Kidney (tissue), 14 donors: ENCODE measurements around the gene AADACL3. TPM values are rescaled to one million over a fixed set of nuclear protein-coding genes. Genes with fewer than 3 reads are reported as not detected.

Experiments used
- DNase-seq, 5 donors: peaks; one replicate each; pipeline ENCODE4 v3.0.0-alpha.2; 2013 to 2020
- FAIRE-seq: peaks from 2 replicates; lab custom pipeline; 2012; peaks lifted over from hg19 to GRCh38; lab: Jason Lieb, UNC
- H3K27ac ChIP-seq, 2 donors: one replicate each; pipeline ENCODE4 v1.7.0; 2013; ENCODE audit warnings: low read depth in 2 of 2, low read length in 2 of 2, inconsistent platforms in 1 of 2
- H3K27me3 ChIP-seq: one replicate; pipeline ENCODE4 v1.7.1; 2013; ENCODE audit warnings: low read length, inconsistent platforms; ENCODE audit not compliant: control insufficient read depth, insufficient read depth
- H3K36me3 ChIP-seq, 3 donors: one replicate each; pipeline versions ENCODE4 v1.7.0 to v1.7.1; 2013; ENCODE audit warnings: low read length in 3 of 3, control low read depth in 1 of 3, inconsistent platforms in 1 of 3; ENCODE audit not compliant: insufficient read depth in 3 of 3, control insufficient read depth in 2 of 3
- H3K4me1 ChIP-seq, 3 donors: one replicate each; pipeline versions ENCODE4 v1.7.0 to v1.7.1; 2013; ENCODE audit warnings: low read length in 3 of 3, inconsistent platforms in 1 of 3, low read depth in 1 of 3; ENCODE audit not compliant: control insufficient read depth in 2 of 3, insufficient read depth in 2 of 3
- H3K4me3 ChIP-seq, 3 donors: one replicate each; pipeline versions ENCODE4 v1.7.0 to v1.8.1; 2013; ENCODE audit warnings: low read length in 3 of 3, control low read depth in 1 of 3, inconsistent platforms in 1 of 3
- H3K9ac ChIP-seq, 3 donors: one replicate each; pipeline versions ENCODE4 v1.7.0 to v1.7.1; 2013; ENCODE audit warnings: low read length in 3 of 3, control low read depth in 1 of 3, inconsistent platforms in 1 of 3
- H3K9me3 ChIP-seq, 3 donors: one replicate each; pipeline versions ENCODE4 v1.7.0 to v1.7.1; 2013; ENCODE audit warnings: low read length in 3 of 3, control low read depth in 1 of 3, inconsistent platforms in 1 of 3; ENCODE audit not compliant: control insufficient read depth in 2 of 3, insufficient read depth in 1 of 3
- CTCF ChIP-seq: IDR thresholded peaks from 3 replicates; pipeline ENCODE4 v1.5.1; 2012; ENCODE audit warnings: mild to moderate bottlenecking, moderate library complexity, borderline replicate concordance; ENCODE audit not compliant: insufficient read depth; ENCODE audit errors: extremely low read depth
- intact Hi-C: fragments of 100-400 bp; cut with DNase I; formaldehyde crosslinking; loops from one replicate; pipeline ENCODE4 v1.11.1; 2022
- polyA plus RNA-seq: library from polyadenylated mRNA; stranded (reverse); fragments of 350-450 nt; fragmentation: Illumina TruSeq; extraction: RNeasy Lipid Tissue Mini Kit (QIAGEN cat#74804); gene quantifications from one replicate; pipeline ENCODE4 v1.2.3, GENCODE V29; 2014; ENCODE audit warnings: low read depth, low replicate concordance; ENCODE audit not compliant: insufficient read depth
- total RNA-seq: library from RNA; stranded (reverse); fragmentation: NEBNext Ultra II Directional; extraction: Animal tissue kit (Norgen Biotek cat#: 25700); gene quantifications from one replicate; pipeline ENCODE4 v1.2.1, GENCODE V29; 2021
- donor health status: control.
- donor health status: control.
- donor health status: control.
- donor health status: control.
- donor health status: control.
- donor health status: DM: yes; HTN: yes; CAD: no.
- donor health status: Normal renal cell carcinoma (clear cell type).

The AADACL3 gene
- total and polyA plus RNA-seq, 2 donors from 2014 or later, result not detected

GRCh38 chr1:12734651-12735050 lies 18.7 kb downstream of the AADACL3 start:
- no peaks in the 10 kb centered on the region for H3K4me1 ChIP-seq
- TF ChIP-seq CTCF, result no peak
- DNase-seq (no peak), FAIRE-seq (no peak)
- H3K36me3 ChIP-seq, result no peaks in the 10 kb centered on the region
- no peak overlapping the region for H3K4me3 ChIP-seq
- H3K27me3 ChIP-seq, result no peaks in the 10 kb centered on the region
- H3K9ac ChIP-seq, result no peak overlapping the region
- peaks cover 0 to 4% (median 2%) of the 10 kb centered on the region in 3 donors for H3K9me3 ChIP-seq
- intact Hi-C loops, result no loop called here
- no peak overlapping the region for H3K27ac ChIP-seq

- no peaks in the 10 kb centered on the region for H3K36me3 ChIP-seq
- DNase-seq (no peak), FAIRE-seq (no peak)
- intact Hi-C loops, result no loop called here
- H3K9ac ChIP-seq, result no peak overlapping the region
- no peak for TF ChIP-seq CTCF
- no peaks in the 10 kb centered on the region for H3K27me3 ChIP-seq
- H3K4me3 ChIP-seq, result no peak overlapping the region
- no peak overlapping the region for H3K27ac ChIP-seq
- H3K4me1 ChIP-seq, result no peaks in the 10 kb centered on the region
- no peaks in the 10 kb centered on the region for H3K9me3 ChIP-seq
These were observed 23.0 kb downstream of the AADACL3 start for GRCh38 chr1:12738934-12739333.

DNA sequence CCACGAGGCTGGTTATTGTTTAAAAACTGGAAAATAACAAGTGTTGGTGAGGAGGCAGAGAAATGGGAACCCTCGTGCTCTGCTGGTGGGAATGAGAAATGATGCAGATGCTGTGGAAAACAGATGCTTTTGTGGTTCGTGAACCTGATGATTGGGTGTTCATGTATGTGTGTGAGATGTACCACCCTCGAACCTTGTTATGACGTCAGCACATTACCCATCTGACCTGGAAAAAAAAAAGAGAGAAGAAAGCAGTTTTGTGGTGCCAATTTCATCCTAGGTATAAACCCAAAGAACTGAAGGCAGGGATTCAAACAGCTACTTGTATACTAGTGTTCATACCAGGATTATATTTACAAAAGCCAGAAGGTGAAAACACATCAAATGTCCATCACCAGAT lies 23.7 kb downstream of the AADACL3 start:
- H3K27me3 ChIP-seq, result no peaks in the 10 kb centered on the region
- H3K9me3 ChIP-seq, result no peaks in the 10 kb centered on the region
- no peak for DNase-seq
- no peak overlapping the region for H3K9ac ChIP-seq
- intact Hi-C loops, result no loop called here
- no peak for TF ChIP-seq CTCF
- H3K36me3 ChIP-seq, result no peaks in the 10 kb centered on the region
- FAIRE-seq, result no peak
- no peak overlapping the region for H3K4me3 ChIP-seq
- H3K4me1 ChIP-seq, result no peaks in the 10 kb centered on the region
- H3K27ac ChIP-seq, result no peak overlapping the region

GRCh38 chr1:12741946-12742345 lies 26.0 kb downstream of the AADACL3 start:
- TF ChIP-seq CTCF, result no peak
- no peak for DNase-seq
- no peaks in the 10 kb centered on the region for H3K36me3 ChIP-seq
- no peaks in the 10 kb centered on the region for H3K4me1 ChIP-seq
- no peak overlapping the region for H3K27ac ChIP-seq
- H3K27me3 ChIP-seq, result no peaks in the 10 kb centered on the region
- H3K9ac ChIP-seq, result no peak overlapping the region
- intact Hi-C loops, result no loop called here
- no peaks in the 10 kb centered on the region for H3K9me3 ChIP-seq
- no peak for FAIRE-seq
- no peak overlapping the region for H3K4me3 ChIP-seq
